Panc1 (cell line): ENCODE measurements around the gene GDF10. TPM values are rescaled to one million over a fixed set of nuclear protein-coding genes. Genes with fewer than 3 reads are reported as not detected.

Experiments used
- ATAC-seq: fragments of 200-7000 bp; cut with Tn5 transposase; 2 replicates; pipeline ENCODE4 v1.9.1; 2020; ENCODE audit warnings: mild to moderate bottlenecking, moderate library complexity
- BruUV-seq: library from RNA; stranded (reverse); fragments of 400-500 nt; replicated peaks from 2 replicates; lab custom pipeline; 2021; lab: Mats Ljungman, UMichigan
- CTCF ChIA-PET: fragments of 300-600 bp; sonication (Branson Sonifier 250); formaldehyde crosslinking; loops from one replicate; lab custom pipeline; 2022; ENCODE audit warnings: antibody characterized with exemption; lab: Charles Lee
- POLR2A ChIA-PET: fragments of 300-600 bp; sonication (Branson Sonifier 250); formaldehyde crosslinking; loops from one replicate; lab custom pipeline; 2022; ENCODE audit warnings: antibody characterized with exemption; lab: Charles Lee
- DNase-seq: peaks from one replicate; pipeline ENCODE4 v3.0.0-alpha.2; 2010; ENCODE audit warnings: low read depth, low spot score
- H3K27ac ChIP-seq: 2 replicates; pipeline ENCODE4 v1.5.1; 2011; ENCODE audit warnings: mild to moderate bottlenecking, low read length, inconsistent platforms
- H3K27me3 ChIP-seq: fragments of 200-500 bp; sonication (Bioruptor generic); 2 replicates; pipeline ENCODE4 v1.6.0; 2014; ENCODE audit warnings: low read length, inconsistent platforms; ENCODE audit not compliant: control insufficient read depth, insufficient read depth
- H3K36me3 ChIP-seq: fragments of 200-500 bp; sonication (Bioruptor generic); 2 replicates; pipeline ENCODE4 v1.5.1; 2014; ENCODE audit warnings: inconsistent platforms, mild to moderate bottlenecking, low read length, moderate library complexity; ENCODE audit not compliant: control insufficient read depth, insufficient read depth
- H3K4me1 ChIP-seq: 2 replicates; pipeline ENCODE4 v1.5.1; 2011; ENCODE audit warnings: inconsistent platforms, mild to moderate bottlenecking, low read length, moderate library complexity; ENCODE audit not compliant: control insufficient read depth, insufficient read depth
- H3K4me3 ChIP-seq, 2 experiments: 2 replicates each; pipeline ENCODE4 v1.5.1; 2011 to 2012; ENCODE audit warnings: low read depth in 2 of 2, low read length in 2 of 2, mild to moderate bottlenecking in 2 of 2, inconsistent platforms in 1 of 2, moderate library complexity in 1 of 2
- H3K9me3 ChIP-seq: fragments of 200-500 bp; sonication (Bioruptor generic); 2 replicates; pipeline ENCODE4 v1.5.1; 2014; ENCODE audit warnings: low read depth, mild to moderate bottlenecking, inconsistent platforms, low read length, moderate library complexity; ENCODE audit not compliant: control insufficient read depth, insufficient read depth
- CTCF ChIP-seq: fragments of 450-650 bp; IDR thresholded peaks from 2 replicates; pipeline ENCODE4 v1.5.1; 2017; ENCODE audit warnings: mild to moderate bottlenecking
- POLR2AphosphoS5 ChIP-seq: IDR thresholded peaks from 2 replicates; pipeline ENCODE4 v1.6.1; 2012; ENCODE audit warnings: mild to moderate bottlenecking, low read depth, low read length, moderate library complexity
- SIN3A ChIP-seq: IDR thresholded peaks from 2 replicates; pipeline ENCODE4 v1.6.1; 2012; ENCODE audit warnings: low read depth, mild to moderate bottlenecking, low read length, moderate library complexity, borderline replicate concordance; ENCODE audit not compliant: insufficient read depth
- TCF7L2 ChIP-seq: IDR thresholded peaks from 2 replicates; pipeline ENCODE4 v1.6.1; 2011; ENCODE audit warnings: mild to moderate bottlenecking, low read depth, low read length, inconsistent platforms
- in situ Hi-C: cut with HindIII; loops from 2 replicates; pipeline ENCODE4 v1.10.0; 2016; ENCODE audit warnings: low sequenced_read_pairs, low pct_unique_long_range_greater_than_20kb
- intact Hi-C: fragments of 100-400 bp; cut with micrococcal nuclease; formaldehyde crosslinking; loops from one replicate; pipeline ENCODE4 v1.10.0; 2022; ENCODE audit not compliant: unreplicated experiment
- total RNA-seq: library from RNA; stranded (reverse); gene quantifications from one replicate; pipeline ENCODE4 v1.2.1, GENCODE V29; 2021; ENCODE audit not compliant: unreplicated experiment
- TF ChIP-seq, protein P1 (sequence below), 2 experiments: IDR thresholded peaks; 2 replicates each; pipeline ENCODE4 v1.6.1; 2011 to 2012; ENCODE audit warnings: low read depth in 2 of 2, control low read depth in 1 of 2, low read length in 1 of 2, mild to moderate bottlenecking in 1 of 2, moderate library complexity in 1 of 2; ENCODE audit not compliant: insufficient read depth in 1 of 2

Gene GDF10
- total RNA-seq, 1 experiment from 2014 or later, result 1.2 TPM

DNA sequence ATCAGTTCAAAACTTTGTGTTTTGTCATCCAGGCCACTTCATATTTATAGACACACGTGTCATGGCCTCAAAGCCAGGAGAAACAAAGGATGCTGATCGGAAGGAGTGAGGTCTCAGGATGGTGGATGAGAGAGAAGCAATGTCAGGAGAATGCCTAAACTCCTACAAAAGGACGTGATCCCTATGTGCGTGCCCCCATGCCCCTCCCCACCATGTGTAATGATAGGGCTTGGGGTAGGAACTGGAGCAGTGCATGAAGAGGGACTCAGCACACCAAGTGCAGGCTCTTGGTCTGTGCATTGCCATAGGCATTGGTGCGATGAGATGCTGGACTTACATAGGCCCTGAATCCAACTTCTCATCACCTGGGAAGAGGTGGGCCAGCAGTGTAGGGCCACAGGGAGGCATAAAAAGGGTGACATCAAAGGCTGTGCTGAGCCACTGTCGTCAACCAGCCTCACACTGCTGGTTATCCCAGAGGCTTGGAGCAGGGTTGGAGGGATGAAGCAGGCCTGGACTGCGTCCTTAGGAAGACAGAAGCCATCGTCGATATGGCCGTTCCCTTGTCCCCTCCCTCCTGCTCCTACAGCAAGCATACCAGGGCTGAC is 46.9 kb upstream of the GDF10 start:
- no peak for DNase-seq
- no peaks in the 10 kb centered on the region for H3K4me1 ChIP-seq
- H3K9me3 ChIP-seq, result no peaks in the 10 kb centered on the region
- ChIA-PET POLR2A (no interaction called here), CTCF (no interaction called here)
- peaks cover 12% of the 10 kb centered on the region; the same call in 1 of the 2 replicates for H3K27me3 ChIP-seq
- TF ChIP-seq SIN3A (no peak), POLR2AphosphoS5 (no peak), TCF7L2 (no peak), CTCF (no peak)
- TF ChIP-seq, protein P1, sequence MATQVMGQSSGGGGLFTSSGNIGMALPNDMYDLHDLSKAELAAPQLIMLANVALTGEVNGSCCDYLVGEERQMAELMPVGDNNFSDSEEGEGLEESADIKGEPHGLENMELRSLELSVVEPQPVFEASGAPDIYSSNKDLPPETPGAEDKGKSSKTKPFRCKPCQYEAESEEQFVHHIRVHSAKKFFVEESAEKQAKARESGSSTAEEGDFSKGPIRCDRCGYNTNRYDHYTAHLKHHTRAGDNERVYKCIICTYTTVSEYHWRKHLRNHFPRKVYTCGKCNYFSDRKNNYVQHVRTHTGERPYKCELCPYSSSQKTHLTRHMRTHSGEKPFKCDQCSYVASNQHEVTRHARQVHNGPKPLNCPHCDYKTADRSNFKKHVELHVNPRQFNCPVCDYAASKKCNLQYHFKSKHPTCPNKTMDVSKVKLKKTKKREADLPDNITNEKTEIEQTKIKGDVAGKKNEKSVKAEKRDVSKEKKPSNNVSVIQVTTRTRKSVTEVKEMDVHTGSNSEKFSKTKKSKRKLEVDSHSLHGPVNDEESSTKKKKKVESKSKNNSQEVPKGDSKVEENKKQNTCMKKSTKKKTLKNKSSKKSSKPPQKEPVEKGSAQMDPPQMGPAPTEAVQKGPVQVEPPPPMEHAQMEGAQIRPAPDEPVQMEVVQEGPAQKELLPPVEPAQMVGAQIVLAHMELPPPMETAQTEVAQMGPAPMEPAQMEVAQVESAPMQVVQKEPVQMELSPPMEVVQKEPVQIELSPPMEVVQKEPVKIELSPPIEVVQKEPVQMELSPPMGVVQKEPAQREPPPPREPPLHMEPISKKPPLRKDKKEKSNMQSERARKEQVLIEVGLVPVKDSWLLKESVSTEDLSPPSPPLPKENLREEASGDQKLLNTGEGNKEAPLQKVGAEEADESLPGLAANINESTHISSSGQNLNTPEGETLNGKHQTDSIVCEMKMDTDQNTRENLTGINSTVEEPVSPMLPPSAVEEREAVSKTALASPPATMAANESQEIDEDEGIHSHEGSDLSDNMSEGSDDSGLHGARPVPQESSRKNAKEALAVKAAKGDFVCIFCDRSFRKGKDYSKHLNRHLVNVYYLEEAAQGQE (IDR thresholded peaks at IDR 0.05; ENCODE audit: insufficient read depth in 1 of 2, low read depth in 2 of 2, low read length in 1 of 2), result no peak
- H3K4me3 ChIP-seq, result no peak overlapping the region
- peak; percentile 32; the same call in 1 of the 2 replicates for ATAC-seq
- no TSS peak for BruUV-seq
- H3K36me3 ChIP-seq, result no peaks in the 10 kb centered on the region
- in situ Hi-C loops, result no loop called here
- intact Hi-C loops, result no loop called here
- H3K27ac ChIP-seq, result no peak overlapping the region

DNA sequence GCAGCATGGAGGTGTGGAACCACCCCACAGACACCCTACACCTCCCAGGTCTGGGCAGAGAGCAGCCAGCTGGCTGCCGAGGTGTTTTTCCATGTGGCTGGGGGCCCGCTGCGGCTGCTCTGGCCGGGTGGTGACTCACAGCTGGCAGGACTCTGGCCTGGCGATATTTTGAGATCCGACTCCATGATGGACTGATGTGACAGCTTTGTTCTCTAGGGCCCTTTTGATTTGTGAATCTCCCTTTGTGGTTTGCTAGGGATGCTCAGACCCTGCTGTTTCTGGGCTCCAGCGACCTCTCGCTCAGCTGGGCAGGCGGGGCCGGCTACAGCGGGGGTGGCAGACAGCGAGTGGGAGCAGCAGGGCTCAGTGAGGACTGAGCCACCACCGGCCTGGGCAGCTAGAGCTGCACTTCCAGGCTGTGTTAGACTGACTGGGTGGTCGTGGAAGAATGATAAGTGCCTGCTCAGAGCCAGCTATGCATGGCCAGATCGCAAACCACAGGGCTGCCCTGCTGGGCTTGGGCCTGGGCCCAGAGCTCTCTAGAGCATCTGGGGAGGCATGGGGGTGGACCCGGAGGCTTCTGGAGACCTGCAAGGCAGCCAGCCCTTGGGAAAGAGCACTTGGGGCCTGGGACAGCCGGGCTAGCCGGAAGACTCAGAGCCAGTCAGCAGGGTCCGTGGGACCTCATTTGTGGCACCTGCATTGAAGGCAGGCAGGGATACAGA is 46.2 kb upstream of the GDF10 start:
- CTCF ChIA-PET, result no interaction called here
- no peak for DNase-seq
- no peak for TF ChIP-seq SIN3A
- TF ChIP-seq POLR2AphosphoS5, result no peak

More for the DNA sequence above, 46.2 kb upstream of the GDF10 start:
- H3K9me3 ChIP-seq, result no peaks in the 10 kb centered on the region
- H3K4me3 ChIP-seq, result no peak overlapping the region
- POLR2A ChIA-PET, result no interaction called here
- BruUV-seq, result no TSS peak
- no peaks in the 10 kb centered on the region for H3K36me3 ChIP-seq
- in situ Hi-C loops, result no loop called here
- no peaks in the 10 kb centered on the region for H3K4me1 ChIP-seq
- peak; percentile 26; the same call in 1 of the 2 replicates for ATAC-seq
- peaks cover 12% of the 10 kb centered on the region; the same call in 1 of the 2 replicates for H3K27me3 ChIP-seq
- H3K27ac ChIP-seq, result no peak overlapping the region
- intact Hi-C loops, result no loop called here
